ENCODE data around the gene B4GALT7. TPM values are rescaled to one million over a fixed set of nuclear protein-coding genes. Genes with fewer than 3 reads are reported as not detected.

B4GALT7 gene
- polyA plus RNA-seq, 1 of the 3 experiments (the other 2 are of a cell fraction) = 37.5 TPM

- TF ChIP-seq FOXJ3 (CRISPR knock-in tag; IDR thresholded peaks at IDR 0.05) (no peak), EZH2phosphoT487 (IDR thresholded peaks at IDR 0.05; ENCODE audit: borderline replicate concordance, low read depth) (no peak), JUND (IDR thresholded peaks at IDR 0.05) (no peak), MEF2A (IDR thresholded peaks at IDR 0.05; ENCODE audit: borderline replicate concordance, low read depth) (no peak)
Observed at GRCh38 chr5:177576169-177576568, 23.8 kb upstream of the B4GALT7 start (continued).

GRCh38 chr5:177578316-177578715, 21.6 kb upstream of the B4GALT7 start:
- Histone ChIP-seq H3K4me3 (ENCODE audit: low read depth in 2 of 2, low read length in 1 of 2) (no peak overlapping the region), H3K27ac (ENCODE audit: low read depth in 2 of 2, low read length in 1 of 2) (no peak overlapping the region), H3K79me2 (ENCODE audit: insufficient read depth) (no peaks in the 10 kb centered on the region), H3K36me3 (replicated peaks in 1 of 2; ENCODE audit: control insufficient read depth in 1 of 2, insufficient read depth in 2 of 2, low read length in 1 of 2) (no peaks in the 10 kb centered on the region), H3F3A (replicated peaks; ENCODE audit: insufficient read depth) (no peaks in the 10 kb centered on the region), H4K20me1 (ENCODE audit: insufficient read depth) (no peaks in the 10 kb centered on the region), H3K9me3 (no peaks in the 10 kb centered on the region), H3K9ac (no peak overlapping the region), H3K9me2 (no peaks in the 10 kb centered on the region), H2AFZ (ENCODE audit: low read depth) (no peak overlapping the region), H3K27me3 (ENCODE audit: insufficient read depth) (peaks cover 10% of the 10 kb centered on the region; the same call in 1 of the 2 replicates), H3K4me1 (ENCODE audit: control insufficient read depth in 1 of 2, insufficient read depth in 2 of 2, low read depth in 1 of 2, low read length in 1 of 2) (no peaks in the 10 kb centered on the region), H3K4me2 (no peak overlapping the region)
- TF ChIP-seq, protein P1, sequence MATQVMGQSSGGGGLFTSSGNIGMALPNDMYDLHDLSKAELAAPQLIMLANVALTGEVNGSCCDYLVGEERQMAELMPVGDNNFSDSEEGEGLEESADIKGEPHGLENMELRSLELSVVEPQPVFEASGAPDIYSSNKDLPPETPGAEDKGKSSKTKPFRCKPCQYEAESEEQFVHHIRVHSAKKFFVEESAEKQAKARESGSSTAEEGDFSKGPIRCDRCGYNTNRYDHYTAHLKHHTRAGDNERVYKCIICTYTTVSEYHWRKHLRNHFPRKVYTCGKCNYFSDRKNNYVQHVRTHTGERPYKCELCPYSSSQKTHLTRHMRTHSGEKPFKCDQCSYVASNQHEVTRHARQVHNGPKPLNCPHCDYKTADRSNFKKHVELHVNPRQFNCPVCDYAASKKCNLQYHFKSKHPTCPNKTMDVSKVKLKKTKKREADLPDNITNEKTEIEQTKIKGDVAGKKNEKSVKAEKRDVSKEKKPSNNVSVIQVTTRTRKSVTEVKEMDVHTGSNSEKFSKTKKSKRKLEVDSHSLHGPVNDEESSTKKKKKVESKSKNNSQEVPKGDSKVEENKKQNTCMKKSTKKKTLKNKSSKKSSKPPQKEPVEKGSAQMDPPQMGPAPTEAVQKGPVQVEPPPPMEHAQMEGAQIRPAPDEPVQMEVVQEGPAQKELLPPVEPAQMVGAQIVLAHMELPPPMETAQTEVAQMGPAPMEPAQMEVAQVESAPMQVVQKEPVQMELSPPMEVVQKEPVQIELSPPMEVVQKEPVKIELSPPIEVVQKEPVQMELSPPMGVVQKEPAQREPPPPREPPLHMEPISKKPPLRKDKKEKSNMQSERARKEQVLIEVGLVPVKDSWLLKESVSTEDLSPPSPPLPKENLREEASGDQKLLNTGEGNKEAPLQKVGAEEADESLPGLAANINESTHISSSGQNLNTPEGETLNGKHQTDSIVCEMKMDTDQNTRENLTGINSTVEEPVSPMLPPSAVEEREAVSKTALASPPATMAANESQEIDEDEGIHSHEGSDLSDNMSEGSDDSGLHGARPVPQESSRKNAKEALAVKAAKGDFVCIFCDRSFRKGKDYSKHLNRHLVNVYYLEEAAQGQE (IDR thresholded peaks at IDR 0.05; ENCODE audit: low read depth, low read length) = no peak
- no peak for TF ChIP-seq EP300 (IDR thresholded peaks at IDR 0.05; ENCODE audit: borderline replicate concordance in 1 of 2, low read depth in 1 of 2, low read length in 1 of 2)
- TF ChIP-seq MXI1 (IDR thresholded peaks at IDR 0.05; ENCODE audit: low read depth, low read length) = no peak
- TF ChIP-seq ELF1 (IDR thresholded peaks at IDR 0.05) = no peak
- no peak for TF ChIP-seq POLR2AphosphoS5 (IDR thresholded peaks at IDR 0.05; ENCODE audit: low read depth, low read length)
- no peak for TF ChIP-seq FOXJ3 (CRISPR knock-in tag; IDR thresholded peaks at IDR 0.05)
- TF ChIP-seq JUND (IDR thresholded peaks at IDR 0.05) = no peak
- TF ChIP-seq NFIC (IDR thresholded peaks at IDR 0.05; ENCODE audit: borderline replicate concordance) = no peak
- no peak for TF ChIP-seq GABPA (IDR thresholded peaks at IDR 0.05; ENCODE audit: low read depth)
- TF ChIP-seq TAF1 (IDR thresholded peaks at IDR 0.05; ENCODE audit: borderline replicate concordance, low read depth, low read length) = no peak
- no peak for TF ChIP-seq CHD2 (IDR thresholded peaks at IDR 0.05; ENCODE audit: low read length, partially characterized antibody)
- TF ChIP-seq PBX3 (IDR thresholded peaks at IDR 0.05) = no peak
- TF ChIP-seq RXRA (IDR thresholded peaks at IDR 0.05; ENCODE audit: borderline replicate concordance, low read depth) = no peak
- TF ChIP-seq TEAD4 (IDR thresholded peaks at IDR 0.05; ENCODE audit: borderline replicate concordance, insufficient read depth) = no peak
- no peak for TF ChIP-seq ZBTB33 (IDR thresholded peaks at IDR 0.05; ENCODE audit: borderline replicate concordance, low read depth)
- TF ChIP-seq MEF2A (IDR thresholded peaks at IDR 0.05; ENCODE audit: borderline replicate concordance, low read depth) = no peak
- TF ChIP-seq, protein P2, sequence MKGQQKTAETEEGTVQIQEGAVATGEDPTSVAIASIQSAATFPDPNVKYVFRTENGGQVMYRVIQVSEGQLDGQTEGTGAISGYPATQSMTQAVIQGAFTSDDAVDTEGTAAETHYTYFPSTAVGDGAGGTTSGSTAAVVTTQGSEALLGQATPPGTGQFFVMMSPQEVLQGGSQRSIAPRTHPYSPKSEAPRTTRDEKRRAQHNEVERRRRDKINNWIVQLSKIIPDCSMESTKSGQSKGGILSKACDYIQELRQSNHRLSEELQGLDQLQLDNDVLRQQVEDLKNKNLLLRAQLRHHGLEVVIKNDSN (IDR thresholded peaks at IDR 0.05; ENCODE audit: borderline replicate concordance, low read depth) = no peak
- TF ChIP-seq RAD21 (IDR thresholded peaks at IDR 0.05; ENCODE audit: low read length) = no peak
- DNase-seq = no peak
- CTCF ChIA-PET = no interaction called here
- POLR2A ChIA-PET = no interaction called here
- WGBS (ENCODE audit: low lambda C conversion rate) = 73% methylated on average over 8 of the region's 8 CpGs
